Ascending aorta (tissue), 2 donors: ENCODE measurements around the gene KCTD20. TPM values are rescaled to one million over a fixed set of nuclear protein-coding genes. Genes with fewer than 3 reads are reported as not detected.

Experiments used
- DNase-seq, 2 donors: peaks; one replicate each; pipeline ENCODE4 v3.0.0-alpha.2; 2019; ENCODE audit warnings: low spot score in 2 of 2
- H3K27ac ChIP-seq, 2 donors: fragments of 200-600 bp; sonication (generic); one replicate each; pipeline ENCODE4 v1.5.1; 2016 to 2017; ENCODE audit warnings: mild to moderate bottlenecking in 1 of 2
- H3K27me3 ChIP-seq: fragments of 200-600 bp; sonication (generic); one replicate; pipeline ENCODE4 v1.5.1; 2017
- H3K36me3 ChIP-seq, 2 donors: fragments of 200-600 bp; sonication (generic); one replicate each; pipeline ENCODE4 v1.5.1; 2016
- H3K4me1 ChIP-seq, 2 donors: fragments of 200-600 bp; sonication (generic); one replicate each; pipeline ENCODE4 v1.5.1; 2016 to 2017; ENCODE audit warnings: mild to moderate bottlenecking in 1 of 2
- H3K4me3 ChIP-seq, 2 donors: fragments of 200-600 bp; sonication (generic); one replicate each; pipeline ENCODE4 v1.5.1; 2016 to 2017; ENCODE audit warnings: mild to moderate bottlenecking in 1 of 2
- H3K9me3 ChIP-seq, 2 donors: fragments of 200-600 bp; sonication (generic); one replicate each; pipeline ENCODE4 v1.5.1; 2016
- CTCF ChIP-seq, 3 experiments: fragments of 200-600 bp in 2 of 3; fragments of 450-650 bp in 1 of 3; sonication (generic) in 2 of 3; IDR thresholded peaks; one replicate each; pipeline ENCODE4 v1.5.1; 2016 to 2019; ENCODE audit warnings: antibody characterized with exemption in 3 of 3, mild to moderate bottlenecking in 1 of 3, moderate library complexity in 1 of 3
- intact Hi-C: fragments of 100-400 bp; cut with DNase I; formaldehyde crosslinking; loops from one replicate; pipeline ENCODE4 v1.15.1; 2023
- total RNA-seq: library from RNA; depleted of rRNA; stranded (reverse); fragments of >200 nt; gene quantifications from one replicate; pipeline ENCODE4 v1.1.0, GENCODE V29; 2016

KCTD20 gene
- total RNA-seq, 1 donor from 2014 or later, result 71.5 TPM

- H3K4me3 ChIP-seq, result no peak overlapping the region
- H3K27me3 ChIP-seq, result no peaks in the 10 kb centered on the region
- no peak for TF ChIP-seq CTCF (IDR thresholded peaks at IDR 0.05)
- DNase-seq, result no peak
- H3K4me1 ChIP-seq, result no peaks in the 10 kb centered on the region
- intact Hi-C loops, result no loop called here
- H3K27ac ChIP-seq, result no peak overlapping the region
- no peaks in the 10 kb centered on the region for H3K36me3 ChIP-seq
- no peaks in the 10 kb centered on the region for H3K9me3 ChIP-seq
Observed at GRCh38 chr6:36413489-36414480, 29.0 kb upstream of the KCTD20 start.

- intact Hi-C loops, result no loop called here
- no peaks in the 10 kb centered on the region for H3K27me3 ChIP-seq
- no peak overlapping the region for H3K27ac ChIP-seq
- H3K4me1 ChIP-seq, result no peaks in the 10 kb centered on the region
- no peak for TF ChIP-seq CTCF (IDR thresholded peaks at IDR 0.05)
- DNase-seq, result no peak
- no peaks in the 10 kb centered on the region for H3K36me3 ChIP-seq
- H3K9me3 ChIP-seq, result no peaks in the 10 kb centered on the region
- H3K4me3 ChIP-seq, result no peak overlapping the region
Observed at GRCh38 chr6:36414481-36414880, 28.3 kb upstream of the KCTD20 start.

- no peaks in the 10 kb centered on the region for H3K27me3 ChIP-seq
- no peaks in the 10 kb centered on the region for H3K9me3 ChIP-seq
- H3K4me3 ChIP-seq, result no peak overlapping the region
- DNase-seq, result no peak
- intact Hi-C loops, result no loop called here
- H3K36me3 ChIP-seq, result no peaks in the 10 kb centered on the region
- H3K4me1 ChIP-seq, result peaks cover 2 to 4% of the 10 kb centered on the region in 2 donors
- H3K27ac ChIP-seq, result no peak overlapping the region
- no peak for TF ChIP-seq CTCF (IDR thresholded peaks at IDR 0.05)
Observed at GRCh38 chr6:36418558-36418957, 24.2 kb upstream of the KCTD20 start.

GRCh38 chr6:36419310-36419709 is 23.5 kb upstream of the KCTD20 start:
- no peak overlapping the region for H3K27ac ChIP-seq
- H3K36me3 ChIP-seq, result no peaks in the 10 kb centered on the region
- peaks cover 3 to 4% of the 10 kb centered on the region in 2 donors for H3K4me1 ChIP-seq
- no peak for DNase-seq
- intact Hi-C loops, result no loop called here
- no peak for TF ChIP-seq CTCF (IDR thresholded peaks at IDR 0.05)
- no peaks in the 10 kb centered on the region for H3K27me3 ChIP-seq
- H3K9me3 ChIP-seq, result no peaks in the 10 kb centered on the region
- no peak overlapping the region for H3K4me3 ChIP-seq

GRCh38 chr6:36422714-36423100 is 20.1 kb upstream of the KCTD20 start:
- Histone ChIP-seq H3K4me3 (peak overlapping the region; percentile 51 to 75), H3K36me3 (no peaks in the 10 kb centered on the region), H3K27me3 (no peaks in the 10 kb centered on the region), H3K27ac (peak overlapping the region; percentile 80 to 87), H3K9me3 (no peaks in the 10 kb centered on the region), H3K4me1 (peaks cover 3 to 4% of the 10 kb centered on the region in 2 donors)
- no peak for DNase-seq
- TF ChIP-seq CTCF (IDR thresholded peaks at IDR 0.05), result no peak
- intact Hi-C loops, result loop anchor here (1.0 to 2.0 kb wide), 4 partner anchors 21 to 172 kb away; partner anchors contain the start of genes ETV7, SRSF3 and STK38
